SK-N-SH (cell line): ENCODE results near the gene MTX2. TPM values are rescaled to one million over a fixed set of nuclear protein-coding genes. Genes with fewer than 3 reads are reported as not detected.

Source experiments
- CTCF ChIA-PET: fragments of 300-600, 350-600 bp; formaldehyde crosslinking; extraction: SDS; loops from one replicate; lab custom pipeline; 2021; lab: Yijun Ruan, JAX
- POLR2A ChIA-PET: fragments of 350-600 bp; sonication (Branson Sonifier 250); formaldehyde crosslinking; extraction: SDS; loops from one replicate; lab custom pipeline; 2020; ENCODE audit warnings: antibody characterized with exemption, inconsistent platforms; lab: Yijun Ruan, JAX
- DNase-seq: peaks from one replicate; pipeline ENCODE4 v3.0.0; 2012
- H2AFZ ChIP-seq: fragments of 200-600 bp; sonication (generic); 2 replicates; pipeline ENCODE4 v1.8.1; 2016; ENCODE audit warnings: antibody characterized with exemption, mild to moderate bottlenecking, low read depth
- H3F3A ChIP-seq: fragments of 200-600 bp; sonication (generic); replicated peaks from 2 replicates; pipeline ENCODE3; 2016; ENCODE audit warnings: antibody characterized with exemption, mild to moderate bottlenecking; ENCODE audit not compliant: insufficient read depth
- H3K27ac ChIP-seq, 2 experiments: fragments of 200-500 bp in 1 of 2; fragments of 200-600 bp in 1 of 2; sonication (Bioruptor generic) in 1 of 2; sonication (generic), shearing (Covaris generic) in 1 of 2; 2 replicates each; pipeline versions ENCODE4 v1.5.1 to v1.6.1; 2014 to 2016; ENCODE audit warnings: low read depth in 2 of 2, inconsistent platforms in 1 of 2, low read length in 1 of 2, mild to moderate bottlenecking in 1 of 2, mixed read lengths in 1 of 2
- H3K27me3 ChIP-seq: fragments of 200-600 bp; sonication (generic), shearing (Covaris generic); 2 replicates; pipeline ENCODE4 v1.6.1; 2016; ENCODE audit warnings: mixed run types; ENCODE audit not compliant: insufficient read depth
- H3K36me3 ChIP-seq, 2 experiments: fragments of 200-500 bp in 1 of 2; fragments of 200-600 bp in 1 of 2; sonication (Bioruptor generic) in 1 of 2; sonication (generic) in 1 of 2; replicated peaks in 1 of 2; 2 replicates each; pipeline versions ENCODE3 to v1.5.1; 2014 to 2016; ENCODE audit warnings: low read length in 1 of 2, mild to moderate bottlenecking in 1 of 2; ENCODE audit not compliant: insufficient read depth in 2 of 2, control insufficient read depth in 1 of 2
- H3K4me1 ChIP-seq, 2 experiments: fragments of 200-500 bp in 1 of 2; fragments of 200-600 bp in 1 of 2; sonication (Bioruptor generic) in 1 of 2; sonication (generic), shearing (Covaris generic) in 1 of 2; 2 replicates each; pipeline versions ENCODE4 v1.5.1 to v1.6.1; 2014 to 2016; ENCODE audit warnings: low read depth in 1 of 2, low read length in 1 of 2, mixed run types in 1 of 2; ENCODE audit not compliant: insufficient read depth in 2 of 2, control insufficient read depth in 1 of 2
- H3K4me2 ChIP-seq: fragments of 200-600 bp; sonication (generic), shearing (Covaris generic); 2 replicates; pipeline ENCODE4 v1.6.1; 2017; ENCODE audit warnings: mixed run types
- H3K4me3 ChIP-seq, 2 experiments: fragments of 200-500 bp in 1 of 2; fragments of 200-600 bp in 1 of 2; sonication (Bioruptor generic) in 1 of 2; sonication (generic), shearing (Covaris generic) in 1 of 2; 2 replicates each; pipeline versions ENCODE4 v1.5.1 to v1.8.1; 2014 to 2016; ENCODE audit warnings: low read depth in 2 of 2, inconsistent platforms in 1 of 2, low read length in 1 of 2, mild to moderate bottlenecking in 1 of 2, mixed read lengths in 1 of 2, moderate library complexity in 1 of 2
- H3K79me2 ChIP-seq: fragments of 200-600 bp; sonication (generic); 2 replicates; pipeline ENCODE4 v1.8.1; 2017; ENCODE audit warnings: mild to moderate bottlenecking; ENCODE audit not compliant: insufficient read depth
- H3K9ac ChIP-seq: fragments of 200-600 bp; sonication (generic); 2 replicates; pipeline ENCODE4 v1.6.1; 2017; ENCODE audit warnings: mixed run types
- H3K9me2 ChIP-seq: fragments of 200-600 bp; sonication (generic); 2 replicates; pipeline ENCODE4 v1.6.1; 2017; ENCODE audit warnings: mixed run types
- H3K9me3 ChIP-seq: fragments of 200-600 bp; sonication (generic); 2 replicates; pipeline ENCODE4 v1.6.1; 2017; ENCODE audit warnings: mixed run types, mild to moderate bottlenecking, moderate library complexity
- H4K20me1 ChIP-seq: fragments of 200-600 bp; sonication (generic); 2 replicates; pipeline ENCODE4 v1.6.1; 2017; ENCODE audit warnings: mild to moderate bottlenecking, mixed run types; ENCODE audit not compliant: insufficient read depth
- EP300 ChIP-seq, 2 experiments: IDR thresholded peaks; 2 replicates each; pipeline versions ENCODE4 v1.4.0 to v1.6.1; 2012; ENCODE audit warnings: borderline replicate concordance in 1 of 2, low read depth in 1 of 2, low read length in 1 of 2
- EZH2phosphoT487 ChIP-seq: fragments of 200-600 bp; sonication (generic); IDR thresholded peaks from 2 replicates; pipeline ENCODE4 v1.6.1; 2017; ENCODE audit warnings: low read depth, mixed run types, mild to moderate bottlenecking, antibody characterized with exemption, moderate library complexity, borderline replicate concordance
- FOSL2 ChIP-seq: IDR thresholded peaks from 2 replicates; pipeline ENCODE4 v1.4.0; 2012; ENCODE audit warnings: low read depth, mild to moderate bottlenecking, moderate library complexity, borderline replicate concordance
- FOXM1 ChIP-seq: IDR thresholded peaks from 2 replicates; pipeline ENCODE4 v1.4.0; 2012; ENCODE audit warnings: low read depth, mild to moderate bottlenecking
- GATA2 ChIP-seq: sonication (generic); formaldehyde crosslinking; IDR thresholded peaks from 2 replicates; pipeline ENCODE4 v1.5.0; 2020; ENCODE audit warnings: mild to moderate bottlenecking, missing genetic modification reagents
- JUND ChIP-seq: IDR thresholded peaks from 2 replicates; pipeline ENCODE4 v1.4.0; 2012
- MXI1 ChIP-seq: IDR thresholded peaks from 2 replicates; pipeline ENCODE4 v1.6.1; 2012; ENCODE audit warnings: mild to moderate bottlenecking, low read depth, low read length, improper control_type of control experiment
- NRF1 ChIP-seq: IDR thresholded peaks from 2 replicates; pipeline ENCODE4 v1.6.1; 2012; ENCODE audit warnings: low read depth, mild to moderate bottlenecking, low read length
- RAD21 ChIP-seq: IDR thresholded peaks from 2 replicates; pipeline ENCODE4 v1.6.1; 2012; ENCODE audit warnings: mild to moderate bottlenecking, low read length
- SIN3A ChIP-seq: IDR thresholded peaks from 2 replicates; pipeline ENCODE4 v1.6.1; 2012; ENCODE audit warnings: low read depth, mild to moderate bottlenecking, low read length, moderate library complexity, borderline replicate concordance
- YY1 ChIP-seq: IDR thresholded peaks from 2 replicates; pipeline ENCODE4 v1.4.0; 2012; ENCODE audit warnings: low read depth, mild to moderate bottlenecking
- WGBS: methylation state at CpG from one replicate; pipeline ENCODE4 v1.1.6; 2017; ENCODE audit warnings: low lambda C conversion rate; 5-methylcytosine and 5-hydroxymethylcytosine counted together
- polyA plus RNA-seq, 3 experiments: library from polyadenylated mRNA; depleted of rRNA; stranded (reverse); fragments of >200 nt; gene quantifications; 2 replicates each; pipeline ENCODE4 v1.2.3, GENCODE V29; 2012

MTX2 gene
- polyA plus RNA-seq, 1 of the 3 experiments (the other 2 are of a cell fraction), result 44.4 TPM

DNA sequence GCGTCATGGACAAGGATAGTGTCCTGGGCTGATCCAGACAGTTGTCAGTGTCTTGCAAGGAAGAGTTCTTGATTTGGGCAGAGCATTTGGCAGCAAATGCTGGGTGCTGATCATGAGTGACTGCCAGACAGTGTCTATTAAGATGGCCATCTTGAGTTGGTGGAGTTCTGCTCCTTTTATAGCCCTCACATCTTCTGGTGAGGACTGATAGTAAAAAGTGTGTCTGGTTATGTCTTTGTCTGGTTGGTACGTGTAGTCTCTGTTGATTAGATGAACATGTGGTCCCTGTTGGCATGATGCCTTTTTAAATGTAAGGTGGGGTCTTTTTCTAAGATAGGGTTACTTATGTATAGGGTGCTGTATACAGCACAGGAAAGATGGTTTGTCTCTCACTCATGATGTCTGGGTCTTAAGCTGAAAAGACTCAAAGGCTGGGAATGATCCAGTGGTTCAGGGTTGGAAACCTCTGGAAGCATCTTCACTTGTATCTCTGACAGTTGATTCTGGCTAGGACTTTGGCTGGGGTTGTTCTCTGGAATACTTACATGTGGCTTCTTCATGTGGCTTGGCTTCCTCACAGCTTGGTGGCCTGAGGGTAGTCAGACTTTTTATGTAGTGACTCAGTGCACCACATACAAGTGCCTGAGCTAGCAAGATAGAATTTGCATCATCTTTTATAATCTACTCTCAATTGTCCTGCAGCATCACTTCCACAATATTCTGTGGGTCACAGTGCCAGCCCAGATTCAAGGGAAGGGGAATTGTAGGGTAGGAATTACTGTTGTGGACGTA, 11.8 kb downstream of the MTX2 start:
- Histone ChIP-seq H3K9me2 (peaks cover 4% of the 10 kb centered on the region; the same call in 1 of the 2 replicates), H3K36me3 (peaks cover 4 to 10% of the 10 kb centered on the region in 2 experiments), H3K4me3 (no peak overlapping the region), H3K79me2 (peaks cover 95% of the 10 kb centered on the region), H3K9ac (no peak overlapping the region), H3K4me1 (peaks cover 0 to 3% of the 10 kb centered on the region in 2 experiments; a peak in 3 of 4 replicates), H3K27ac (no peak overlapping the region)
- TF ChIP-seq EZH2phosphoT487 (no peak), FOSL2 (no peak), FOXM1 (no peak), YY1 (no peak)
- TF ChIP-seq, all 33 proteins: peak for 0
- Histone ChIP-seq H3K9me3 (no peaks in the 10 kb centered on the region), H3K27me3 (no peaks in the 10 kb centered on the region), H4K20me1 (peaks cover 29% of the 10 kb centered on the region), H3F3A (peaks cover 2% of the 10 kb centered on the region), H3K4me2 (no peak overlapping the region), H2AFZ (no peak overlapping the region)
- DNase-seq, result no peak
- POLR2A ChIA-PET, result no interaction called here
- CTCF ChIA-PET, result no interaction called here
- WGBS, result 96% methylated on average over 3 of the region's 3 CpGs

DNA sequence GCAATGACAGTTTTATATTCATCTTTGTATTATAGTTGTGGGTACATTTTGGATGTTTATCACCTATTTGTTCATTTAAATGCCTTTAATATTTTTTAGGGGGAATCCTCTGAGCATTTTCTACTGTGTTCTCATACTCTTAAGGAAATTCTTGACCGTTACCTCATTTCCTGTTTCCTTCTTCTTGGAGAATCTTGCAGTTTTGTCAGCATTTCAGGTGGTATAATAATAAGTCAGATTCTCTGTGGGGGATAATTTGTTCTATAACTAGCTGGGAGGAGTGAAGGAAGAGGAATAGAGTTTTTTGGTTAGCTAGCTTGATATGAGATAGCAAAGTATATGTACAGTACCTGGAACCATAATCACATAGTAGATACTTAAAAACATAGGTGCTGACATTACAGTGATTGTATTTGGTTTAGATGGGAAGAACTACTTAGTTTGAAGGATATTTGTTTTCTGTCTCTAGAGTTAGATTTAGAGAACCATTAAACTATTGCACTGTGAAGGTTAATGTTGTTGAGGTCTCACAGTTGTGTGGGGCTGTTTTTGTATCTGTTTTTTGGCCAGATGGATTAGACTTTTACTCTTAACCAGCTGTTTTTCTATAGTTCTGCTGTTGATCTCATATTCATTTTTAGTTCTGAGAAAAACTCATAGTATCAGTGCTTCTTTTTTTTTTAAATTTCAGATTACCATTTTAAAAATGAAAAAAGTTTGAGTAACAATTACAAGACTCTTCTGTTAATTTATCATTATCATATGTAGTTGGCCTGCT, 14.2 kb downstream of the MTX2 start:
- peaks cover 95% of the 10 kb centered on the region for H3K79me2 ChIP-seq
- DNase-seq, result no peak

DNA sequence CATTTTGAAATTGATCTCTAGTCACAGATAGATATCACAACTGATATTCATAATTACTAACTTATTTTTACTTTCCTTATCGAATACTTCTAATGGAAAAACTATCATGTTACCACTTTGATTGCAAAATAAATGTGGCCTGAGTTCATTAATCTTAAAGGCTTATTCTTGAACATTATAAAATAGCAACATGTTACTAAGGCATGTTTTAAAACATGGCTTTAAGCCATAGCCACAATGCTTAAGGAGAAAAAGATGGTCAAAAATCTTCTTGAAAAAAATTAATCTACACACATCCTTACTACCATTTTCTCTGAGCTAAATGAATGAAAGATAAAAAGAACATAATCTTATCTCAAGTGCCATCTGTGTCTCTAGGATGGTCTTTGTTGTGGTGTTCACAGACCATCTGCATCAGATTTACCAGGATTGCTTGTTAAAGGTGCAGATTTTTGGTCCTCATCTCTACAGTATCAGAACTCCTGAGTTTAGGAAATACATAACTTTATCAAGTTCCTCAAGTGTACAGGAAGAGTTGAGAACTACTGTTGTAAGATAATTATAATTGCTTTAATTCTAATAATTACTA, 15.3 kb downstream of the MTX2 start:
- no peaks in the 10 kb centered on the region for H3K9me3 ChIP-seq
- H3K4me3 ChIP-seq, result no peak overlapping the region
- peaks cover 39% of the 10 kb centered on the region for H4K20me1 ChIP-seq
- POLR2A ChIA-PET, result no interaction called here
- no peak overlapping the region for H3K27ac ChIP-seq
- H3K36me3 ChIP-seq, result peaks cover 2 to 10% of the 10 kb centered on the region in 2 experiments
- no peak overlapping the region for H3K9ac ChIP-seq
- DNase-seq, result no peak
- TF ChIP-seq GATA2 (CRISPR knock-in tag) (no peak), EP300 (IDR thresholded peaks at IDR 0.05; ENCODE audit: borderline replicate concordance in 1 of 2, low read depth in 1 of 2, low read length in 1 of 2) (no peak), RAD21 (no peak), NRF1 (no peak), SIN3A (no peak), JUND (no peak), EZH2phosphoT487 (no peak)
- peaks cover 96% of the 10 kb centered on the region for H3K79me2 ChIP-seq
- H3K4me2 ChIP-seq, result no peak overlapping the region
- peaks cover 2% of the 10 kb centered on the region for H3F3A ChIP-seq
- CTCF ChIA-PET, result interaction anchor here (1.1 kb wide), 1 partner anchor 14 kb away, joined by 3 read pairs; no protein-coding TSS in a partner anchor
- H2AFZ ChIP-seq, result no peak overlapping the region
- peaks cover 0 to 3% of the 10 kb centered on the region in 2 experiments; a peak in 3 of 4 replicates for H3K4me1 ChIP-seq
- H3K27me3 ChIP-seq, result no peaks in the 10 kb centered on the region
- 98% methylated on average over 1 of the region's 1 CpG for WGBS
- no peaks in the 10 kb centered on the region for H3K9me2 ChIP-seq

More for the DNA sequence above, 14.2 kb downstream of the MTX2 start:
- Histone ChIP-seq H3K4me2 (no peak overlapping the region), H3K27me3 (no peaks in the 10 kb centered on the region), H4K20me1 (peaks cover 37% of the 10 kb centered on the region), H3K9ac (no peak overlapping the region), H3F3A (peaks cover 2% of the 10 kb centered on the region), H3K36me3 (peaks cover 2 to 10% of the 10 kb centered on the region in 2 experiments), H3K4me3 (no peak overlapping the region), H3K9me2 (peaks cover 4% of the 10 kb centered on the region; the same call in 1 of the 2 replicates), H3K9me3 (no peaks in the 10 kb centered on the region), H2AFZ (no peak overlapping the region), H3K4me1 (peaks cover 0 to 3% of the 10 kb centered on the region in 2 experiments; a peak in 3 of 4 replicates), H3K27ac (peak overlapping the region in 1 of 2 experiments; percentile 6; a peak in 1 of 4 replicates)
- ChIA-PET POLR2A (no interaction called here), CTCF (no interaction called here)
- 0 out of 2 replicates have a peak, but pooled peaks have one; percentile 2 for TF ChIP-seq FOSL2
- no peak for TF ChIP-seq MXI1
- 67% methylated on average over 1 of the region's 1 CpG for WGBS
